HepG2 (cell line): ENCODE results near the gene DNAJB2. TPM values are rescaled to one million over a fixed set of nuclear protein-coding genes. Genes with fewer than 3 reads are reported as not detected.

ENCODE experiments used
- ARHGAP35 ChIP-seq: sonication (generic); formaldehyde crosslinking; IDR thresholded peaks from 2 replicates; pipeline ENCODE4 v1.9.0; 2022; ENCODE audit warnings: mild to moderate bottlenecking, inconsistent platforms, moderate library complexity, missing genetic modification reagents, borderline replicate concordance
- ATM ChIP-seq: fragments of 450-650 bp; IDR thresholded peaks from 2 replicates; pipeline ENCODE4 v1.7.1; 2017; ENCODE audit warnings: mild to moderate bottlenecking, borderline replicate concordance
- GZF1 ChIP-seq: sonication (generic); formaldehyde crosslinking; IDR thresholded peaks from 2 replicates; pipeline ENCODE4 v1.5.1; 2020; ENCODE audit warnings: mild to moderate bottlenecking, missing genetic modification reagents
- ISL2 ChIP-seq: sonication (generic); formaldehyde crosslinking; IDR thresholded peaks from 2 replicates; pipeline ENCODE4 v1.5.0; 2020; ENCODE audit warnings: missing genetic modification reagents
- KLF13 ChIP-seq: sonication (generic); formaldehyde crosslinking; IDR thresholded peaks from 2 replicates; pipeline ENCODE4 v1.4.0; 2020; ENCODE audit warnings: mild to moderate bottlenecking, missing genetic modification reagents
- KLF6 ChIP-seq: IDR thresholded peaks from 2 replicates; pipeline ENCODE4 v1.8.0; 2016; ENCODE audit warnings: missing biosample characterization, missing genetic modification reagents
- MED13 ChIP-seq: sonication (generic); formaldehyde crosslinking; IDR thresholded peaks from 2 replicates; pipeline ENCODE4 v1.5.0; 2020; ENCODE audit warnings: missing genetic modification reagents
- MXD4 ChIP-seq: IDR thresholded peaks from 2 replicates; pipeline ENCODE4 v1.6.1; 2016; ENCODE audit warnings: mild to moderate bottlenecking, missing biosample characterization, missing genetic modification reagents
- NFKB2 ChIP-seq: sonication (generic); formaldehyde crosslinking; IDR thresholded peaks from 2 replicates; pipeline ENCODE4 v1.4.0; 2020; ENCODE audit warnings: missing genetic modification reagents, borderline replicate concordance
- SUZ12 ChIP-seq: fragments of 150-350 bp; IDR thresholded peaks from 2 replicates; pipeline ENCODE4 v1.6.1; 2014; ENCODE audit warnings: low read depth, low read length
- TMF1 ChIP-seq: sonication (generic); formaldehyde crosslinking; IDR thresholded peaks from 2 replicates; pipeline ENCODE4 v1.8.1; 2022; ENCODE audit warnings: low read depth, missing genetic modification reagents
- ZNF10 ChIP-seq: sonication (generic); formaldehyde crosslinking; IDR thresholded peaks from 2 replicates; pipeline ENCODE4 v1.4.0; 2020; ENCODE audit warnings: mild to moderate bottlenecking, low read depth, missing genetic modification reagents, borderline replicate concordance
- ZNF3 ChIP-seq: IDR thresholded peaks from 2 replicates; pipeline ENCODE4 v1.7.0; 2017; ENCODE audit warnings: inconsistent platforms
- ZNF430 ChIP-seq: sonication (generic); formaldehyde crosslinking; IDR thresholded peaks from 2 replicates; pipeline ENCODE4 v1.9.0; 2021; ENCODE audit warnings: mild to moderate bottlenecking, missing genetic modification reagents
- ZNF432 ChIP-seq: sonication (generic); formaldehyde crosslinking; IDR thresholded peaks from 2 replicates; pipeline ENCODE4 v1.5.0; 2020; ENCODE audit warnings: missing genetic modification reagents, mild to moderate bottlenecking, borderline replicate concordance
- ZNF468 ChIP-seq: sonication (generic); formaldehyde crosslinking; IDR thresholded peaks from 2 replicates; pipeline ENCODE4 v1.8.0; 2022; ENCODE audit warnings: mild to moderate bottlenecking, moderate library complexity, missing genetic modification reagents
- ZNF570 ChIP-seq: sonication (generic); formaldehyde crosslinking; IDR thresholded peaks from 2 replicates; pipeline ENCODE4 v1.4.0; 2020; ENCODE audit warnings: mild to moderate bottlenecking, missing genetic modification reagents, borderline replicate concordance
- ZNF629 ChIP-seq: sonication (generic); formaldehyde crosslinking; conservative IDR thresholded peaks from 2 replicates; pipeline ENCODE4 v1.5.0; 2020; ENCODE audit warnings: missing genetic modification reagents
- ZNF781 ChIP-seq: sonication (generic); formaldehyde crosslinking; IDR thresholded peaks from 2 replicates; pipeline ENCODE4 v1.5.1; 2020; ENCODE audit warnings: borderline replicate concordance, mild to moderate bottlenecking, missing genetic modification reagents; ENCODE audit errors: not compliant biosample characterization
- ZSCAN9 ChIP-seq: IDR thresholded peaks from 2 replicates; pipeline ENCODE4 v1.6.1; 2016; ENCODE audit warnings: borderline replicate concordance
- polyA plus RNA-seq, 8 experiments: library from polyadenylated mRNA; depleted of rRNA in 3 of 8; stranded (reverse) in 7 of 8; unstranded in 1 of 8; fragments of >200 nt; fragmentation: Illumina TruSeq in 4 of 8; extraction: Trizol in 4 of 8; gene quantifications; 2 replicates each; pipeline versions ENCODE4 v1.2.1 to v1.2.3, GENCODE V29; 2011 to 2016; ENCODE audit warnings: low read depth in 4 of 8, missing spikeins in 1 of 8, mixed read lengths in 1 of 8; ENCODE audit not compliant: insufficient read depth in 1 of 8
- total RNA-seq, 5 experiments: library from RNA; depleted of rRNA; stranded (reverse); fragments of >200 nt; fragmentation: Illumina TruSeq; extraction: Trizol; gene quantifications; 2 replicates each; pipeline ENCODE4 v1.2.3, GENCODE V29; 2016; ENCODE audit warnings: low read depth in 1 of 5
- TF ChIP-seq, protein P1 (sequence below): sonication (generic); formaldehyde crosslinking; IDR thresholded peaks from 2 replicates; pipeline ENCODE4 v1.9.0; 2022; ENCODE audit warnings: missing genetic modification reagents, mild to moderate bottlenecking, borderline replicate concordance
- TF ChIP-seq, protein P2 (sequence below), 2 experiments: sonication (generic) in 1 of 2; formaldehyde crosslinking in 1 of 2; IDR thresholded peaks; 2 replicates each; pipeline versions ENCODE4 v1.4.0 to v1.6.1; 2018 to 2020; ENCODE audit warnings: missing genetic modification reagents in 2 of 2, borderline replicate concordance in 1 of 2, low read depth in 1 of 2, mild to moderate bottlenecking in 1 of 2, missing biosample characterization in 1 of 2
- TF ChIP-seq, protein P3 (sequence below): sonication (generic); formaldehyde crosslinking; IDR thresholded peaks from 2 replicates; pipeline ENCODE4 v1.5.0; 2020; ENCODE audit warnings: missing genetic modification reagents
- TF ChIP-seq, protein P4 (sequence below): sonication (generic); formaldehyde crosslinking; IDR thresholded peaks from 2 replicates; pipeline ENCODE4 v1.8.1; 2023; ENCODE audit warnings: mild to moderate bottlenecking, inconsistent platforms, moderate library complexity, missing genetic modification reagents, borderline replicate concordance

DNAJB2 gene
- total and polyA plus RNA-seq, 2 of the 13 experiments (the other 11 are each of a cell fraction or from before 2014, with no cell fraction given), result 21.3 to 31.1 TPM

DNA sequence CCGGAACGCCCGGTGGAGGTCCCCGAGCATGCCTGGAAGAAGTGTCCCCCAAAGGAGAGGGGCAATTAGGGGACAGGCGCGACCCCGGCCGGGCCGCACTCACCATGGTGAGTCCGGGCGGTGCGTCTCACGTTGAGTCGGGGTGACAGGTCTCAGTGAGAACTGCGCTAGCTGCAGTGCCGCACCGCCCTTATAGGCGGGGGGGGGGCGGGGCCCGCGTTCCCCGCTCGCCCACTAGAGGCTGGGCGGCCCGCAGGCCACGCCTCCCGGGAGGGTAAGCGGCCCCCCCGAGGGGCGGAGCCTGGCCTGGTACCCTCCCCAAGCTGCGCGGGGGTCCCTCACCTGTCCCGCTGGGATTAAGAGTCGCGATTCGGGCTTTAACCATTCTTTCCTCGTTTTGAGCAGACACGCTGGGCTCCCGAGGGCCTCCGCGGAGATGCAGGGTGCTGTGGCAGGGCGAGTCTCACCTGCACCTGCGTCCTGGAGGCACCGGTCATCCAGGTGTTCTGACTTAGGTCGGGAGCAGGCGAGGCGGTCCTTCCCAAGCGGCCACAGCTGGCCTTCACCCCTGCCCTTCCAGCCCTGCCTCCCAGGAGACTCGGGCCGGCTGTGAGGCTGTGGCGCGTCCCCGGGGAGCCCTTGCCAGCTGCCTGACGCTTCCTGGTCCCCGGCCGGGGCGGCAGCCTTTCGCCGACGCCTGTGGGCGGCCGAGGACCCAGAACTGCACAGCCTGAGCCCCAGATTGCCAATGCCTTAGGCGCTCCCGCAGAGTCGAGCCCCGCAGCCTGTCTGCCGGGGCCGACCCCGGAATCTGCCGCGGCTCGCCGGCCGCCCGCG is 25.2 kb upstream of the DNAJB2 start, which contains the start of gene TUBA4A (continued):
- TF ChIP-seq, protein P1, sequence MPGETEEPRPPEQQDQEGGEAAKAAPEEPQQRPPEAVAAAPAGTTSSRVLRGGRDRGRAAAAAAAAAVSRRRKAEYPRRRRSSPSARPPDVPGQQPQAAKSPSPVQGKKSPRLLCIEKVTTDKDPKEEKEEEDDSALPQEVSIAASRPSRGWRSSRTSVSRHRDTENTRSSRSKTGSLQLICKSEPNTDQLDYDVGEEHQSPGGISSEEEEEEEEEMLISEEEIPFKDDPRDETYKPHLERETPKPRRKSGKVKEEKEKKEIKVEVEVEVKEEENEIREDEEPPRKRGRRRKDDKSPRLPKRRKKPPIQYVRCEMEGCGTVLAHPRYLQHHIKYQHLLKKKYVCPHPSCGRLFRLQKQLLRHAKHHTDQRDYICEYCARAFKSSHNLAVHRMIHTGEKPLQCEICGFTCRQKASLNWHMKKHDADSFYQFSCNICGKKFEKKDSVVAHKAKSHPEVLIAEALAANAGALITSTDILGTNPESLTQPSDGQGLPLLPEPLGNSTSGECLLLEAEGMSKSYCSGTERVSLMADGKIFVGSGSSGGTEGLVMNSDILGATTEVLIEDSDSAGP, result peak; percentile 64; the same call in 1 of the 2 replicates
- TF ChIP-seq, protein P2, sequence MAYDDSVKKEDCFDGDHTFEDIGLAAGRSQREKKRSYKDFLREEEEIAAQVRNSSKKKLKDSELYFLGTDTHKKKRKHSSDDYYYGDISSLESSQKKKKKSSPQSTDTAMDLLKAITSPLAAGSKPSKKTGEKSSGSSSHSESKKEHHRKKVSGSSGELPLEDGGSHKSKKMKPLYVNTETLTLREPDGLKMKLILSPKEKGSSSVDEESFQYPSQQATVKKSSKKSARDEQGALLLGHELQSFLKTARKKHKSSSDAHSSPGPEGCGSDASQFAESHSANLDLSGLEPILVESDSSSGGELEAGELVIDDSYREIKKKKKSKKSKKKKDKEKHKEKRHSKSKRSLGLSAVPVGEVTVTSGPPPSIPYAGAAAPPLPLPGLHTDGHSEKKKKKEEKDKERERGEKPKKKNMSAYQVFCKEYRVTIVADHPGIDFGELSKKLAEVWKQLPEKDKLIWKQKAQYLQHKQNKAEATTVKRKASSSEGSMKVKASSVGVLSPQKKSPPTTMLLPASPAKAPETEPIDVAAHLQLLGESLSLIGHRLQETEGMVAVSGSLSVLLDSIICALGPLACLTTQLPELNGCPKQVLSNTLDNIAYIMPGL (CRISPR knock-in tag; IDR thresholded peaks at IDR 0.05; ENCODE audit: borderline replicate concordance in 1 of 2, low read depth in 1 of 2), result peak in 1 of 2 experiments; percentile 46; a peak in 2 of 4 replicates
- TF ChIP-seq, protein P3, sequence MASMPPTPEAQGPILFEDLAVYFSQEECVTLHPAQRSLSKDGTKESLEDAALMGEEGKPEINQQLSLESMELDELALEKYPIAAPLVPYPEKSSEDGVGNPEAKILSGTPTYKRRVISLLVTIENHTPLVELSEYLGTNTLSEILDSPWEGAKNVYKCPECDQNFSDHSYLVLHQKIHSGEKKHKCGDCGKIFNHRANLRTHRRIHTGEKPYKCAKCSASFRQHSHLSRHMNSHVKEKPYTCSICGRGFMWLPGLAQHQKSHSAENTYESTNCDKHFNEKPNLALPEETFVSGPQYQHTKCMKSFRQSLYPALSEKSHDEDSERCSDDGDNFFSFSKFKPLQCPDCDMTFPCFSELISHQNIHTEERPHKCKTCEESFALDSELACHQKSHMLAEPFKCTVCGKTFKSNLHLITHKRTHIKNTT, result no peak
- TF ChIP-seq SUZ12, result no peak
- no peak for TF ChIP-seq ZSCAN9 (CRISPR knock-in tag)
- 0 out of 2 replicates have a peak, but pooled peaks have one; percentile 41 for TF ChIP-seq MED13
- no peak for TF ChIP-seq ZNF10 (CRISPR knock-in tag)
- TF ChIP-seq ZNF468, result no peak
- peak; percentile 49 for TF ChIP-seq ZNF781
- TF ChIP-seq KLF6 (CRISPR knock-in tag), result peak; percentile 30; the same call in 1 of the 2 replicates
- no peak for TF ChIP-seq KLF13 (CRISPR knock-in tag)
- TF ChIP-seq TMF1, result no peak
- TF ChIP-seq ZNF432 (CRISPR knock-in tag), result no peak
- no peak; the same call in 1 of the 2 replicates for TF ChIP-seq MXD4
- TF ChIP-seq ZNF570 (CRISPR knock-in tag), result no peak
- TF ChIP-seq, protein P4, sequence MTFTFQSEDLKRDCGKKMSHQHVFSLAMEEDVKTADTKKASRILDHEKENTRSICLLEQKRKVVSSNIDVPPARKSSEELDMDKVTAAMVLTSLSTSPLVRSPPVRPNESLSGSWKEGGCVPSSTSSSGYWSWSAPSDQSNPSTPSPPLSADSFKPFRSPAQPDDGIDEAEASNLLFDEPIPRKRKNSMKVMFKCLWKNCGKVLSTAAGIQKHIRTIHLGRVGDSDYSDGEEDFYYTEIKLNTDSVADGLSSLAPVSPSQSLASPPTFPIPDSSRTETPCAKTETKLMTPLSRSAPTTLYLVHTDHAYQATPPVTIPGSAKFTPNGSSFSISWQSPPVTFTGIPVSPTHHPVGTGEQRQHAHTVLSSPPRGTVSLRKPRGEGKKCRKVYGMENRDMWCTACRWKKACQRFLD (CRISPR knock-in tag), result peak; percentile 70; the same call in 1 of the 2 replicates
- no peak; the same call in 1 of the 2 replicates for TF ChIP-seq ISL2
- no peak for TF ChIP-seq GZF1 (CRISPR knock-in tag)
- no peak for TF ChIP-seq ARHGAP35 (CRISPR knock-in tag)
- TF ChIP-seq ZNF3 (CRISPR knock-in tag), result no peak
- TF ChIP-seq ATM, result no peak
- TF ChIP-seq NFKB2, result peak; percentile 20; the same call in 1 of the 2 replicates
- peak; percentile 15; the same call in 1 of the 2 replicates for TF ChIP-seq ZNF629 (CRISPR knock-in tag)
- TF ChIP-seq ZNF430 (CRISPR knock-in tag), result peak; percentile 80; the same call in 1 of the 2 replicates
